A549 (cell line): ENCODE measurements around the gene BIRC7. TPM values are rescaled to one million over a fixed set of nuclear protein-coding genes. Genes with fewer than 3 reads are reported as not detected.

Experiments
- ATAC-seq, 2 experiments: fragments of 200-7000 bp in 1 of 2; fragments of >200 bp in 1 of 2; cut with Nextera tagmentation in 1 of 2; cut with Tn5 transposase in 1 of 2; 3 replicates each; pipeline versions ENCODE4 v1.8.0 to v1.9.1; 2018 to 2020; ENCODE audit warnings: mild to moderate bottlenecking in 1 of 2, moderate library complexity in 1 of 2
- CTCF ChIA-PET: fragments of 300-600 bp; sonication (Branson Sonifier 250); formaldehyde crosslinking; extraction: SDS; loops from one replicate; lab custom pipeline; 2021; ENCODE audit warnings: antibody characterized with exemption, inconsistent platforms; lab: Yijun Ruan, JAX
- POLR2A ChIA-PET: fragments of 350-600 bp; formaldehyde crosslinking; extraction: SDS; loops from one replicate; lab custom pipeline; 2021; ENCODE audit warnings: antibody characterized with exemption, inconsistent platforms; lab: Yijun Ruan, JAX
- DNase-seq, 2 experiments: peaks; one replicate each; pipeline versions ENCODE4 v3.0.0 to v3.0.0-alpha.2; 2011 to 2016; ENCODE audit warnings: low read depth in 1 of 2, low spot score in 1 of 2
- FAIRE-seq: peaks from 2 replicates; lab custom pipeline; 2011; peaks lifted over from hg19 to GRCh38; lab: Jason Lieb, UNC
- H3K27ac ChIP-seq, 2 experiments: fragments of >200 bp; sonication (Bioruptor Twin); formaldehyde crosslinking; 3 replicates each; pipeline ENCODE4 v1.5.1; 2016 to 2017
- H3K4me1 ChIP-seq: fragments of >200 bp; sonication (Bioruptor Twin); formaldehyde crosslinking; 3 replicates; pipeline ENCODE4 v1.6.1; 2016
- H3K4me2 ChIP-seq: fragments of >200 bp; sonication (Bioruptor Twin); formaldehyde crosslinking; 3 replicates; pipeline ENCODE4 v1.6.1; 2016
- H3K4me3 ChIP-seq: fragments of >200 bp; sonication (Bioruptor Twin); formaldehyde crosslinking; 3 replicates; pipeline ENCODE4 v1.5.1; 2016
- H3K9me3 ChIP-seq: fragments of >200 bp; sonication (Bioruptor Twin); formaldehyde crosslinking; 3 replicates; pipeline ENCODE4 v1.6.1; 2016
- ATOH8 ChIP-seq: fragments of 250-450 bp; sonication (Bioruptor Pico); IDR thresholded peaks from 2 replicates; pipeline ENCODE4 v1.5.0; 2020; ENCODE audit warnings: low read depth, mild to moderate bottlenecking, moderate library complexity
- BHLHE40 ChIP-seq: IDR thresholded peaks from 2 replicates; pipeline ENCODE4 v1.6.1; 2012; ENCODE audit warnings: low read depth, low read length, inconsistent platforms
- CBX2 ChIP-seq: fragments of 200-600 bp; sonication (generic); IDR thresholded peaks from 2 replicates; pipeline ENCODE4 v1.6.1; 2016; ENCODE audit warnings: low read depth, mild to moderate bottlenecking, borderline replicate concordance
- ELK1 ChIP-seq: fragments of 150-350 bp; IDR thresholded peaks from 2 replicates; pipeline ENCODE4 v1.6.1; 2014; ENCODE audit warnings: low read depth, mild to moderate bottlenecking, low read length
- FOXS1 ChIP-seq: fragments of 250-450 bp; sonication (Bioruptor Pico); IDR thresholded peaks from 2 replicates; pipeline ENCODE4 v1.5.0; 2020; ENCODE audit warnings: mild to moderate bottlenecking, moderate library complexity
- HDAC2 ChIP-seq: fragments of 200-600 bp; sonication (generic); IDR thresholded peaks from 2 replicates; pipeline ENCODE4 v1.6.1; 2016
- HEYL ChIP-seq: fragments of 250-450 bp; sonication (Bioruptor Pico); IDR thresholded peaks from 2 replicates; pipeline ENCODE4 v1.8.0; 2021; ENCODE audit warnings: mild to moderate bottlenecking, moderate library complexity
- HMGXB4 ChIP-seq: fragments of 250-450 bp; sonication (Bioruptor Pico); IDR thresholded peaks from 2 replicates; pipeline ENCODE4 v1.5.0; 2021; ENCODE audit warnings: mild to moderate bottlenecking, moderate library complexity, borderline replicate concordance
- HOXA7 ChIP-seq: fragments of 250-450 bp; sonication (Bioruptor Pico); IDR thresholded peaks from 2 replicates; pipeline ENCODE4 v1.5.0; 2020; ENCODE audit warnings: mild to moderate bottlenecking, moderate library complexity
- HOXB5 ChIP-seq: fragments of 250-450 bp; sonication (Bioruptor Pico); IDR thresholded peaks from 2 replicates; pipeline ENCODE4 v1.5.0; 2020; ENCODE audit warnings: mild to moderate bottlenecking, moderate library complexity
- JUN ChIP-seq, 2 experiments: fragments of >200 bp; sonication (Bioruptor Twin); formaldehyde crosslinking; IDR thresholded peaks; 2 replicates in 1 of 2; 3 replicates in 1 of 2; pipeline ENCODE4 v1.6.1; 2016 to 2017
- MAZ ChIP-seq: fragments of 150-350 bp; IDR thresholded peaks from 2 replicates; pipeline ENCODE4 v1.6.1; 2014; ENCODE audit warnings: antibody characterized with exemption, low read depth, low read length, borderline replicate concordance
- MYC ChIP-seq: IDR thresholded peaks from 2 replicates; pipeline ENCODE4 v1.6.1; 2012; ENCODE audit warnings: mild to moderate bottlenecking, inconsistent platforms, low read length, improper control_type of control experiment, borderline replicate concordance
- NFE2L2 ChIP-seq: fragments of 150-350 bp; conservative IDR thresholded peaks from 2 replicates; pipeline ENCODE4 v1.6.1; 2014; ENCODE audit warnings: low read length
- NR3C1 ChIP-seq: fragments of >200 bp; sonication (Bioruptor Twin); formaldehyde crosslinking; IDR thresholded peaks from 3 replicates; pipeline ENCODE4 v1.6.1; 2017
- RARB ChIP-seq: fragments of 250-450 bp; sonication (Bioruptor Pico); IDR thresholded peaks from 2 replicates; pipeline ENCODE4 v1.8.0; 2021; ENCODE audit warnings: mild to moderate bottlenecking, moderate library complexity
- SMC3 ChIP-seq: fragments of >200 bp; sonication (Bioruptor Twin); formaldehyde crosslinking; IDR thresholded peaks from 3 replicates; pipeline ENCODE4 v1.6.1; 2018; ENCODE audit warnings: inconsistent platforms
- ZNF302 ChIP-seq: fragments of 250-450 bp; sonication (Bioruptor Pico); IDR thresholded peaks from 2 replicates; pipeline ENCODE4 v1.9.0; 2021; ENCODE audit warnings: inconsistent platforms, mild to moderate bottlenecking, moderate library complexity
- ZSCAN20 ChIP-seq: fragments of 250-450 bp; sonication (Bioruptor Pico); IDR thresholded peaks from 2 replicates; pipeline ENCODE4 v1.8.0; 2022; ENCODE audit warnings: mild to moderate bottlenecking, moderate library complexity
- WGBS: methylation state at CpG from one replicate; pipeline ENCODE4 v1.1.6; 2017; ENCODE audit errors: missing lambda C conversion rate; 5-methylcytosine and 5-hydroxymethylcytosine counted together
- polyA plus RNA-seq, 4 experiments: library from polyadenylated mRNA; depleted of rRNA in 3 of 4; stranded (reverse); fragments of >200 nt; fragmentation: RNase III in 1 of 4; extraction: RNeasy Plus Mini Kit Qiagen cat#74134 plus additional on column Dnase treatment in 1 of 4; gene quantifications; 2 replicates in 3 of 4; 3 replicates in 1 of 4; pipeline ENCODE4 v1.2.3, GENCODE V29; 2011 to 2017

BIRC7 gene
- polyA plus RNA-seq, 2 of the 4 experiments (the other 2 are of a cell fraction), result 0.63 to 4.9 TPM

- ATAC-seq (no peak), DNase-seq (no peak), FAIRE-seq (no peak)
- ChIA-PET POLR2A (no interaction called here), CTCF (interaction anchor here (1.5 to 7.8 kb wide), 7 partner anchors 12 to 72 kb away, joined by 6 to 69 read pairs (median 11); partner anchors contain the start of gene BIRC7)
- Histone ChIP-seq H3K4me2 (no peak overlapping the region), H3K9me3 (no peaks in the 10 kb centered on the region), H3K27ac (peak overlapping the region in 1 of 2 experiments; percentile 51; a peak in 1 of 6 replicates), H3K4me1 (peaks cover 32% of the 10 kb centered on the region), H3K4me3 (no peak overlapping the region)
- WGBS, result 78% methylated on average over 8 of the region's 8 CpGs
- TF ChIP-seq BHLHE40, result no peak
- no peak for TF ChIP-seq RARB
- no peak for TF ChIP-seq HMGXB4 (CRISPR knock-in tag)
- TF ChIP-seq MAZ, result no peak
- TF ChIP-seq NFE2L2, result no peak
- TF ChIP-seq MYC, result no peak
- no peak for TF ChIP-seq ZSCAN20
- no peak for TF ChIP-seq JUN (IDR thresholded peaks at IDR 0.05)
- no peak for TF ChIP-seq CBX2
- no peak for TF ChIP-seq NR3C1
- no peak for TF ChIP-seq FOXS1 (CRISPR knock-in tag)
- no peak for TF ChIP-seq ZNF302 (CRISPR knock-in tag)
- no peak for TF ChIP-seq ELK1
- TF ChIP-seq HDAC2, result no peak
- TF ChIP-seq ATOH8 (CRISPR knock-in tag), result no peak
- TF ChIP-seq HOXA7 (CRISPR knock-in tag), result no peak
- TF ChIP-seq HEYL (CRISPR knock-in tag), result no peak
These were observed 16.3 kb upstream of the BIRC7 start for GRCh38 chr20:63219447-63219821.

GRCh38 chr20:63219866-63220521 lies 15.7 kb upstream of the BIRC7 start:
- no peak overlapping the region for H3K4me3 ChIP-seq
- peaks cover 32% of the 10 kb centered on the region for H3K4me1 ChIP-seq
- POLR2A ChIA-PET, result no interaction called here
- ATAC-seq, result no peak
- no peak for DNase-seq
- CTCF ChIA-PET, result interaction anchor here (0.9 to 7.8 kb wide), 11 partner anchors 9 to 161 kb away, joined by 3 to 69 read pairs (median 8); partner anchors contain the start of genes ARFGAP1 and BIRC7
- WGBS, result 83% methylated on average over 22 of the region's 25 CpGs
- FAIRE-seq, result no peak
- TF ChIP-seq HOXB5 (CRISPR knock-in tag) (no peak), SMC3 (no peak)
- H3K27ac ChIP-seq, result no peak overlapping the region; a peak in 1 of 6 replicates
- no peaks in the 10 kb centered on the region for H3K9me3 ChIP-seq
- H3K4me2 ChIP-seq, result no peak overlapping the region
